ENCODE data around the gene GRK6. TPM values are rescaled to one million over a fixed set of nuclear protein-coding genes. Genes with fewer than 3 reads are reported as not detected.

The GRK6 gene
- total RNA-seq, 1 experiment from 2014 or later = 75.2 TPM

DNA sequence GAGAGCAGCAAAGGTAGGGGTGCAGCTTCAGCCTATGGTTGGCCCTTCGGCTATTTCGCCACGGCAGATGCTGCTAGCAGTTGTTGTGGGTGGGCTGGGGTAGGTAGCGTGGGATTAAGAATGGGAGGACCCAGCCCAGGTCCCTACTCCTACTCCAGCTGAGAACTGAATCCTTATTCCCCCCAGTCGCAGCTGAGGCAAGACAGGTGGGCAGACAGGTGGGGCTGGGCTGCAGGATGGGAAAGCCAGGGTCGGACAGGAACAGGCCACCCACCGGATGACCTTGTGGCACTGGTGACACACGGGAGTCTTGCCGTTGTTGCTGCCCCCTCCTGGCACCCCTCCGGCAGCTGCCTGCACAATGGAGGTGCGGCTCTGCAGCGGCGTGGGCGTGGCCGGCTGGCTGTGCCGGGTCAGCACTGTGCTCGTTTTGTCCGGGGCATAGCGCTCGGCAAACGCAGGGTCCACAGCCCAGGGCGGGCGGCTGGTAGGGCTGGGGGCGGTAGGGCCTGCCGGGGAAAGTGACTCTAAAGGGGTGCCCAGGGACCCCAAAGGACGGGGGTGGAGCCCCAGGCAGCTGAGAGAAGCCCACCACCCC, 62.7 kb downstream of the GRK6 start:
- Histone ChIP-seq H4K8ac (replicated peaks; ENCODE audit: insufficient read length, low read depth, low read length) (no peak overlapping the region), H4K20me1 (ENCODE audit: control insufficient read depth, insufficient read depth, insufficient read length) (no peaks in the 10 kb centered on the region), H2BK120ac (ENCODE audit: low read depth, low read length, poor library complexity, severe bottlenecking) (no peak overlapping the region), H3K56ac (ENCODE audit: insufficient read length, low read depth, low read length) (no peak overlapping the region), H2BK5ac (ENCODE audit: insufficient read length, low read length) (no peak overlapping the region), H2BK15ac (ENCODE audit: low read depth, low read length) (no peak overlapping the region), H3T11ph (ENCODE audit: low read length) (no peak overlapping the region), H3K27me3 (ENCODE audit: insufficient read depth, low read length) (no peaks in the 10 kb centered on the region), H3K4me2 (ENCODE audit: insufficient read depth, insufficient read length, low read length) (no peak overlapping the region), H3K9me3 (ENCODE audit: control insufficient read depth, low read depth, low read length) (no peaks in the 10 kb centered on the region), H2AFZ (ENCODE audit: low read length) (no peak overlapping the region), H3K79me2 (ENCODE audit: insufficient read depth, low read length) (no peaks in the 10 kb centered on the region), H4K91ac (ENCODE audit: insufficient read length, low read depth, low read length) (no peak overlapping the region), H2AK5ac (ENCODE audit: insufficient read length, low read length) (no peak overlapping the region), H3K23ac (ENCODE audit: insufficient read length, low read depth, low read length) (no peak overlapping the region), H3K4ac (ENCODE audit: low read depth, low read length) (no peak overlapping the region), H3K27ac (ENCODE audit: insufficient read length, low read depth, low read length) (no peak overlapping the region), H3K79me1 (ENCODE audit: insufficient read depth, low read depth, low read length, poor library complexity, severe bottlenecking) (no peaks in the 10 kb centered on the region), H2BK12ac (ENCODE audit: insufficient read length, low read depth, low read length) (no peak overlapping the region), H2BK20ac (ENCODE audit: low read depth, low read length, poor library complexity, severe bottlenecking) (no peak overlapping the region), H3K4me1 (ENCODE audit: insufficient read depth, low read length) (no peaks in the 10 kb centered on the region; the same call in 1 of the 2 replicates), H3K23me2 (ENCODE audit: insufficient read length, low read depth, low read length, poor library complexity, severe bottlenecking) (no peaks in the 10 kb centered on the region), H3K14ac (ENCODE audit: insufficient read depth, low read length) (no peak overlapping the region), H3K18ac (ENCODE audit: insufficient read length, low read depth, low read length) (no peak overlapping the region), H3K9ac (ENCODE audit: extremely low read depth, insufficient read length, low read length) (no peak overlapping the region), H4K5ac (ENCODE audit: insufficient read length, low read depth, low read length) (no peak overlapping the region)
- TF ChIP-seq, protein P1, sequence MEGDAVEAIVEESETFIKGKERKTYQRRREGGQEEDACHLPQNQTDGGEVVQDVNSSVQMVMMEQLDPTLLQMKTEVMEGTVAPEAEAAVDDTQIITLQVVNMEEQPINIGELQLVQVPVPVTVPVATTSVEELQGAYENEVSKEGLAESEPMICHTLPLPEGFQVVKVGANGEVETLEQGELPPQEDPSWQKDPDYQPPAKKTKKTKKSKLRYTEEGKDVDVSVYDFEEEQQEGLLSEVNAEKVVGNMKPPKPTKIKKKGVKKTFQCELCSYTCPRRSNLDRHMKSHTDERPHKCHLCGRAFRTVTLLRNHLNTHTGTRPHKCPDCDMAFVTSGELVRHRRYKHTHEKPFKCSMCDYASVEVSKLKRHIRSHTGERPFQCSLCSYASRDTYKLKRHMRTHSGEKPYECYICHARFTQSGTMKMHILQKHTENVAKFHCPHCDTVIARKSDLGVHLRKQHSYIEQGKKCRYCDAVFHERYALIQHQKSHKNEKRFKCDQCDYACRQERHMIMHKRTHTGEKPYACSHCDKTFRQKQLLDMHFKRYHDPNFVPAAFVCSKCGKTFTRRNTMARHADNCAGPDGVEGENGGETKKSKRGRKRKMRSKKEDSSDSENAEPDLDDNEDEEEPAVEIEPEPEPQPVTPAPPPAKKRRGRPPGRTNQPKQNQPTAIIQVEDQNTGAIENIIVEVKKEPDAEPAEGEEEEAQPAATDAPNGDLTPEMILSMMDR (conservative IDR thresholded peaks at IDR 0.05) = peak; percentile 30; the same call in 2 of the 3 replicates
- H3K36me3 Mint-ChIP-seq (ENCODE audit: insufficient read depth in 1 of 3, low read depth in 3 of 3) = peaks cover 49 to 87% (median 80%) of the 10 kb centered on the region in 3 experiments
- no peaks in the 10 kb centered on the region; a peak in 1 of 5 replicates for H3K9me3 Mint-ChIP-seq
- WGBS (ENCODE audit: extremely low coverage, insufficient read length, low lambda C conversion rate) = no CpG with 5 or more reads among the region's 26 CpGs
- no peaks in the 10 kb centered on the region; the same call in none of the 2 replicates for H3K27me3 Mint-ChIP-seq (ENCODE audit: low read depth)
- H3K27ac Mint-ChIP-seq = 0 out of 7 replicates have a peak overlapping the region, but pooled peaks of 1 of the 3 experiments have one; percentile 28
- no peak overlapping the region for H3K4me3 Mint-ChIP-seq
- DNase-seq = peak; percentile 69
- peaks cover 8 to 25% of the 10 kb centered on the region in 2 experiments for H3K4me1 Mint-ChIP-seq
